ENCODE data around the gene INTS6L. TPM values are rescaled to one million over a fixed set of nuclear protein-coding genes. Genes with fewer than 3 reads are reported as not detected.

Gene INTS6L
- total RNA-seq, 1 experiment from 2014 or later, result not detected

DNA sequence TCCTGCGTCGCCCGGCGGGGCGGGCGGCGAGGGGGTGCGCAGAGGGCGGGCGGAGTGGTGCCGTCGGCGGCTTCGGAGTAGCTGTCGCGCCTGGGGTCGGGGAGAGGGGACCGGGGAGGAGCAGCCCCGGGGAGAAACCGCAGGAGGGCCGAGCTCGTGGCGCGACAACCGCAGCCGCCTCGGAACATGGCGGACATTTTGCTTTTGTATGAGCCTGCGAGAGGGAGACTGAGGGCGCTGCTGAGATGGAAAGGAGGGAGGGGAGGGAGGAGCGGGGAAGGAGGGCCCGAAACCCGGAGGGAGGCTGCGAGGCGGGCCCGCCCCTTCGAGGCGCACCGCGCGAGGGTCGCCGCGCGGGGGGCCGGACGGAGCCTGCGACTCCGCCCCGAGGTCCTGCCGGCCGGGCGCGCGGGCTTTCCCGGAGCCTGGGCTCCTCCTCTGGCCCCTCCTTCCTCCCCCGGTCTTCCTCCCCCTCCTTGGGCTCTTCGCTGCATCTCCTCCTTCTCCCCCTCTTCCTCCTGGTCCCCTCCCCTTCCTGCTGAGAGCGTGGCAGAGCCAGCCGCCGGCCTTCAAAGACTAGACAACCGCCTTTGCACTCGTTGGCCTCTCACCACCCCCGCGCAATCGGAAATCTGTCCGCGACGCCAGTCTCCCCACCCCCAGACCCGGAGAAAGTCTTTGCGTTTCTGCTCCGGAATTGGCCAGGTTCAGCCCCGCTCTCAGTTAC, 1.1 kb downstream of the INTS6L start:
- POLR2A ChIA-PET (ENCODE audit: unreplicated experiment), result no interaction called here
- no peak overlapping the region for H3K27ac ChIP-seq
- H3K27me3 ChIP-seq (ENCODE audit: insufficient read depth, low read depth), result peaks cover 39% of the 10 kb centered on the region; the same call in 1 of the 2 replicates
- H3K9me2 ChIP-seq (ENCODE audit: insufficient read depth), result no peaks in the 10 kb centered on the region
- intact Hi-C loops (cut with micrococcal nuclease; ENCODE audit: unreplicated experiment), result no loop called here
- no peaks in the 10 kb centered on the region for H3K79me2 ChIP-seq (ENCODE audit: low read depth)
- H4K20me1 ChIP-seq (ENCODE audit: insufficient read depth), result no peaks in the 10 kb centered on the region
- no peaks in the 10 kb centered on the region for H3K36me3 ChIP-seq (ENCODE audit: low read depth)
- DNase-seq, result peak in 1 of 2 experiments; percentile 22
- TF ChIP-seq EZH2 (IDR thresholded peaks at IDR 0.05; ENCODE audit: low read depth), result no peak
- TF ChIP-seq, protein P1, sequence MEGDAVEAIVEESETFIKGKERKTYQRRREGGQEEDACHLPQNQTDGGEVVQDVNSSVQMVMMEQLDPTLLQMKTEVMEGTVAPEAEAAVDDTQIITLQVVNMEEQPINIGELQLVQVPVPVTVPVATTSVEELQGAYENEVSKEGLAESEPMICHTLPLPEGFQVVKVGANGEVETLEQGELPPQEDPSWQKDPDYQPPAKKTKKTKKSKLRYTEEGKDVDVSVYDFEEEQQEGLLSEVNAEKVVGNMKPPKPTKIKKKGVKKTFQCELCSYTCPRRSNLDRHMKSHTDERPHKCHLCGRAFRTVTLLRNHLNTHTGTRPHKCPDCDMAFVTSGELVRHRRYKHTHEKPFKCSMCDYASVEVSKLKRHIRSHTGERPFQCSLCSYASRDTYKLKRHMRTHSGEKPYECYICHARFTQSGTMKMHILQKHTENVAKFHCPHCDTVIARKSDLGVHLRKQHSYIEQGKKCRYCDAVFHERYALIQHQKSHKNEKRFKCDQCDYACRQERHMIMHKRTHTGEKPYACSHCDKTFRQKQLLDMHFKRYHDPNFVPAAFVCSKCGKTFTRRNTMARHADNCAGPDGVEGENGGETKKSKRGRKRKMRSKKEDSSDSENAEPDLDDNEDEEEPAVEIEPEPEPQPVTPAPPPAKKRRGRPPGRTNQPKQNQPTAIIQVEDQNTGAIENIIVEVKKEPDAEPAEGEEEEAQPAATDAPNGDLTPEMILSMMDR (conservative IDR thresholded peaks at IDR 0.05), result no peak
- H3F3A ChIP-seq (ENCODE audit: insufficient read depth, low read depth), result no peaks in the 10 kb centered on the region
- no peak overlapping the region for H3K4me3 ChIP-seq
- no TSS peak for BruUV-seq (replicated peaks)
- no peaks in the 10 kb centered on the region for H3K4me1 ChIP-seq (replicated peaks; ENCODE audit: insufficient read depth)
- CTCF ChIA-PET, result no interaction called here
- H2AFZ ChIP-seq, result no peak overlapping the region
- H3K4me2 ChIP-seq, result no peak overlapping the region
- H3K9me3 ChIP-seq (ENCODE audit: insufficient read depth, low read depth), result no peaks in the 10 kb centered on the region

DNA sequence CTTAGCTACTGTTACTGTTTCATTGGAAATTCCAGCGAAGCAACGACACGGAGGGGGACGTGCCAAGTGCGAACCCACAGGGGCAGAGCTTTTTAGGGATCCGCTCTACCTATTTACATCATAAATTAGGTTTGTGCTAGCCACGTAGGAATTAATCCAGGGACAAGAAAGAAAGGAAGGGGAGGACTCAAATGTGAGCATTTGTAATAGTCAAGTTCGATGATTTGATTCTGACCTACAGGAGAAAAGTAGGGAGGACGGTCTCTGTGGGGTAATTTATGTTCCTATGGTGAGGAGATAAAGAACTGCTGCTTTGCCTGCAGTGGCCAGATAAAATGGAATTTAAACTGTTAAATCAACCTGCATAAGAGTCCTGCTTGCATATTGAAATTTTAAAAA, 1.7 kb downstream of the INTS6L start:
- Histone ChIP-seq H3K27me3 (ENCODE audit: insufficient read depth, low read depth) (peaks cover 41% of the 10 kb centered on the region; the same call in 1 of the 2 replicates), H3K4me3 (no peak overlapping the region), H3K4me2 (no peak overlapping the region), H3K36me3 (ENCODE audit: low read depth) (no peaks in the 10 kb centered on the region), H3K27ac (no peak overlapping the region), H3K79me2 (ENCODE audit: low read depth) (no peaks in the 10 kb centered on the region), H3K9me3 (ENCODE audit: insufficient read depth, low read depth) (no peaks in the 10 kb centered on the region), H3K4me1 (replicated peaks; ENCODE audit: insufficient read depth) (no peaks in the 10 kb centered on the region), H4K20me1 (ENCODE audit: insufficient read depth) (no peaks in the 10 kb centered on the region), H3F3A (ENCODE audit: insufficient read depth, low read depth) (no peaks in the 10 kb centered on the region), H2AFZ (no peak overlapping the region), H3K9me2 (ENCODE audit: insufficient read depth) (no peaks in the 10 kb centered on the region)
- TF ChIP-seq, protein P1 (conservative IDR thresholded peaks at IDR 0.05), result no peak
- TF ChIP-seq EZH2 (IDR thresholded peaks at IDR 0.05; ENCODE audit: low read depth), result no peak
- CTCF ChIA-PET, result no interaction called here
- no peak for DNase-seq
- POLR2A ChIA-PET (ENCODE audit: unreplicated experiment), result no interaction called here
- BruUV-seq (replicated peaks), result no TSS peak
- intact Hi-C loops (cut with micrococcal nuclease; ENCODE audit: unreplicated experiment), result no loop called here

DNA sequence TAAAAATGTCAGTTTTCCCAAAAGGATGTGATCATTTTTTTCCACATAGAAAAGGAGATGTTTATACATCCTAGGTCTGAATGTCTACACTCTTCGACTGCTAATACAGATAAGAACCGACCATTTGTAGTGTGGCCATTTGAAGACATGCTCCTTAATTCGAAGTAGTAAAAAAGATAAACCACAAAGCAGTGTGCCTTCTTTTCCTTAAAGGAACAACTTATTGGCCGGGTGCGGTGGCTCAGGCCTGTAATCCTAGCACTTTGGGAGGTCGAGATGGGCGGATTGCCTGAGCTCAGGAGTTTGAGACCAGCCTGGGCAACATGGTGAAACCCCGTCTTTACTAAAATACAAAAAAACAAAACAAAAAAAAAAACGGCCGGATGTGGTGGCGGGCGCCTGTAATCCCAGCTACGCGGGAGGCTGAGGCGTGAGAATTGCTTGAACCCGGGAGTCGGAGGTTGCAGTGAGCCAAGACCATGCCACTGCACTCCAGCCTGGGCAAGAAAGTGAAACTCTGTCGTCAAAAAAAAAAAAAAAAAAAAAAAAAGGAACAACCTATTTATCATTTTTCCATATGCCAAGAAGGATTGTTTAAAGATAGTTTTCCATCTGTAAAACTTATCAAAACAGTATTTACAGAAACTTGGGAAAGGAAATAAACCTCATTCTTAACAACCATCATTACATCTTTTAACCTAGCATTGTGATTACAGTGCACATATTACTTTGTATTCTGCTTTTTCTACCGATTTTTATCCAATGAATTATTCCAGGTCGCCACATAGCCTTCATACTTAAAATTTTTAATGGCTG, 2.6 kb downstream of the INTS6L start:
- Histone ChIP-seq H3K9me2 (ENCODE audit: insufficient read depth) (no peaks in the 10 kb centered on the region), H2AFZ (no peak overlapping the region), H3K36me3 (ENCODE audit: low read depth) (no peaks in the 10 kb centered on the region), H3K9me3 (ENCODE audit: insufficient read depth, low read depth) (no peaks in the 10 kb centered on the region), H3K4me1 (replicated peaks; ENCODE audit: insufficient read depth) (no peaks in the 10 kb centered on the region), H3F3A (ENCODE audit: insufficient read depth, low read depth) (no peaks in the 10 kb centered on the region), H3K4me2 (no peak overlapping the region), H3K27ac (no peak overlapping the region), H4K20me1 (ENCODE audit: insufficient read depth) (no peaks in the 10 kb centered on the region), H3K79me2 (ENCODE audit: low read depth) (no peaks in the 10 kb centered on the region), H3K27me3 (ENCODE audit: insufficient read depth, low read depth) (peaks cover 48% of the 10 kb centered on the region; the same call in 1 of the 2 replicates), H3K4me3 (no peak overlapping the region)
- ChIA-PET POLR2A (ENCODE audit: unreplicated experiment) (no interaction called here), CTCF (no interaction called here)
- DNase-seq, result no peak
- no TSS peak for BruUV-seq (replicated peaks)
- TF ChIP-seq EZH2 (IDR thresholded peaks at IDR 0.05; ENCODE audit: low read depth), result no peak
- TF ChIP-seq, protein P1 (conservative IDR thresholded peaks at IDR 0.05), result no peak
- intact Hi-C loops (cut with micrococcal nuclease; ENCODE audit: unreplicated experiment), result no loop called here

All from PC-9 (cell line).